H9 (cell line): ENCODE results near the gene CDK16. TPM values are rescaled to one million over a fixed set of nuclear protein-coding genes. Genes with fewer than 3 reads are reported as not detected.

Source experiments
- DNase-seq: peaks from one replicate; pipeline ENCODE4 v3.0.0-alpha.2; 2017
- H2AFZ ChIP-seq: one replicate; pipeline ENCODE4 v1.6.1; 2013; ENCODE audit warnings: mild to moderate bottlenecking, low read length, control low read depth, moderate library complexity
- H2AK5ac ChIP-seq: 2 replicates; pipeline ENCODE4 v1.6.1; 2013; ENCODE audit warnings: low read length, control low read depth, mixed read lengths; ENCODE audit not compliant: insufficient read length
- H2BK120ac ChIP-seq: one replicate; pipeline ENCODE4 v1.6.1; 2013; ENCODE audit warnings: low read depth, mild to moderate bottlenecking, low read length, control low read depth, inconsistent platforms; ENCODE audit not compliant: poor library complexity, severe bottlenecking
- H2BK12ac ChIP-seq: 2 replicates; pipeline ENCODE4 v1.6.1; 2013; ENCODE audit warnings: low read length, control low read depth, mixed read lengths, low read depth; ENCODE audit not compliant: insufficient read length
- H2BK15ac ChIP-seq: 2 replicates; pipeline ENCODE4 v1.6.1; 2013; ENCODE audit warnings: low read depth, low read length, control low read depth
- H2BK20ac ChIP-seq: one replicate; pipeline ENCODE4 v1.6.1; 2013; ENCODE audit warnings: low read depth, mild to moderate bottlenecking, low read length, control low read depth, inconsistent platforms; ENCODE audit not compliant: poor library complexity, severe bottlenecking
- H2BK5ac ChIP-seq: 2 replicates; pipeline ENCODE4 v1.6.1; 2013; ENCODE audit warnings: low read length, control low read depth, mixed read lengths; ENCODE audit not compliant: insufficient read length
- H3K14ac ChIP-seq: 2 replicates; pipeline ENCODE4 v1.6.1; 2013; ENCODE audit warnings: low read length, control low read depth; ENCODE audit not compliant: insufficient read depth
- H3K18ac ChIP-seq: 2 replicates; pipeline ENCODE4 v1.6.1; 2013; ENCODE audit warnings: low read depth, mild to moderate bottlenecking, mixed read lengths, low read length, control low read depth; ENCODE audit not compliant: insufficient read length
- H3K23ac ChIP-seq: 2 replicates; pipeline ENCODE4 v1.6.1; 2013; ENCODE audit warnings: low read length, control low read depth, mixed read lengths, low read depth; ENCODE audit not compliant: insufficient read length
- H3K23me2 ChIP-seq: 2 replicates; pipeline ENCODE4 v1.6.1; 2013; ENCODE audit warnings: low read depth, mild to moderate bottlenecking, mixed read lengths, low read length, control low read depth; ENCODE audit not compliant: insufficient read length, poor library complexity, severe bottlenecking
- H3K27ac ChIP-seq: 2 replicates; pipeline ENCODE4 v1.5.1; 2013; ENCODE audit warnings: low read length, control low read depth, mixed read lengths, low read depth; ENCODE audit not compliant: insufficient read length
- H3K27me3 ChIP-seq: 2 replicates; pipeline ENCODE4 v1.6.1; 2013; ENCODE audit warnings: low read length, control low read depth, inconsistent platforms; ENCODE audit not compliant: insufficient read depth
- H3K4ac ChIP-seq: 2 replicates; pipeline ENCODE4 v1.6.1; 2013; ENCODE audit warnings: low read depth, mild to moderate bottlenecking, control low read depth, inconsistent platforms, low read length, moderate library complexity
- H3K4me1 ChIP-seq: 2 replicates; pipeline ENCODE4 v1.6.1; 2013; ENCODE audit warnings: low read length, control low read depth, inconsistent platforms; ENCODE audit not compliant: insufficient read depth
- H3K4me2 ChIP-seq: 2 replicates; pipeline ENCODE4 v1.6.1; 2013; ENCODE audit warnings: low read length, control low read depth, mixed read lengths; ENCODE audit not compliant: insufficient read length, insufficient read depth
- H3K56ac ChIP-seq: 2 replicates; pipeline ENCODE4 v1.6.1; 2013; ENCODE audit warnings: low read depth, mild to moderate bottlenecking, mixed read lengths, low read length, control low read depth; ENCODE audit not compliant: insufficient read length
- H3K79me1 ChIP-seq: 2 replicates; pipeline ENCODE4 v1.6.1; 2013; ENCODE audit warnings: low read depth, mild to moderate bottlenecking, moderate library complexity, low read length, control low read depth, inconsistent platforms; ENCODE audit not compliant: insufficient read depth, poor library complexity, severe bottlenecking
- H3K79me2 ChIP-seq: 2 replicates; pipeline ENCODE4 v1.6.1; 2013; ENCODE audit warnings: low read length, control low read depth, inconsistent platforms; ENCODE audit not compliant: insufficient read depth
- H3K9ac ChIP-seq: 2 replicates; pipeline ENCODE4 v1.6.1; 2013; ENCODE audit warnings: low read length, control low read depth, mixed read lengths; ENCODE audit not compliant: insufficient read length; ENCODE audit errors: extremely low read depth
- H3K9me3 ChIP-seq: one replicate; pipeline ENCODE4 v1.6.1; 2013; ENCODE audit warnings: low read depth, low read length, inconsistent platforms; ENCODE audit not compliant: control insufficient read depth
- H3T11ph ChIP-seq: one replicate; pipeline ENCODE4 v1.6.1; 2013; ENCODE audit warnings: mild to moderate bottlenecking, low read length, control low read depth, inconsistent platforms
- H4K20me1 ChIP-seq: one replicate; pipeline ENCODE4 v1.6.1; 2013; ENCODE audit not compliant: control insufficient read depth, insufficient read length, insufficient read depth
- H4K5ac ChIP-seq: 2 replicates; pipeline ENCODE4 v1.6.1; 2013; ENCODE audit warnings: low read depth, mild to moderate bottlenecking, mixed read lengths, low read length, control low read depth; ENCODE audit not compliant: insufficient read length
- H4K8ac ChIP-seq: replicated peaks from 2 replicates; pipeline ENCODE4 v1.6.1; 2013; ENCODE audit warnings: low read length, control low read depth, mixed read lengths, low read depth; ENCODE audit not compliant: insufficient read length
- H4K91ac ChIP-seq: 2 replicates; pipeline ENCODE4 v1.6.1; 2013; ENCODE audit warnings: low read depth, mild to moderate bottlenecking, moderate library complexity, mixed read lengths, low read length, control low read depth; ENCODE audit not compliant: insufficient read length
- H3K27ac Mint-ChIP-seq, 3 experiments: 2 replicates in 2 of 3; 3 replicates in 1 of 3; pipeline ENCODE4 v1.8.0; 2020 to 2021; ENCODE audit warnings: mixed read lengths in 3 of 3, mild to moderate bottlenecking in 1 of 3, moderate library complexity in 1 of 3
- H3K27me3 Mint-ChIP-seq: 2 replicates; pipeline ENCODE4 v1.8.0; 2021; ENCODE audit warnings: low read depth, mild to moderate bottlenecking, moderate library complexity, mixed read lengths
- H3K36me3 Mint-ChIP-seq, 3 experiments: 2 replicates in 2 of 3; 3 replicates in 1 of 3; pipeline ENCODE4 v1.8.0; 2020 to 2021; ENCODE audit warnings: low read depth in 3 of 3, mixed read lengths in 3 of 3; ENCODE audit not compliant: insufficient read depth in 1 of 3
- H3K4me1 Mint-ChIP-seq, 2 experiments: 2 replicates each; pipeline ENCODE4 v1.8.0; 2020; ENCODE audit warnings: mixed read lengths in 2 of 2
- H3K4me3 Mint-ChIP-seq, 2 experiments: 2 replicates in 1 of 2; 3 replicates in 1 of 2; pipeline ENCODE4 v1.8.0; 2020 to 2021; ENCODE audit warnings: mild to moderate bottlenecking in 2 of 2, mixed read lengths in 2 of 2, moderate library complexity in 1 of 2
- H3K9me3 Mint-ChIP-seq, 2 experiments: 2 replicates in 1 of 2; 3 replicates in 1 of 2; pipeline ENCODE4 v1.8.0; 2020; ENCODE audit warnings: mild to moderate bottlenecking in 2 of 2, mixed read lengths in 2 of 2, moderate library complexity in 1 of 2
- WGBS: extraction: QIAGEN DNeasy Blood & Tissue Kit; methylation state at CpG from one replicate; pipeline ENCODE4 v1.1.7; 2013; ENCODE audit warnings: missing lambda C conversion rate, low lambda C conversion rate, mixed read lengths; ENCODE audit not compliant: insufficient read length; ENCODE audit errors: extremely low coverage; 5-methylcytosine and 5-hydroxymethylcytosine counted together
- total RNA-seq: library from RNA; stranded (reverse); gene quantifications from 2 replicates; pipeline ENCODE4 v1.2.1, GENCODE V29; 2021
- TF ChIP-seq, protein P1 (sequence below): fragments of 200-600 bp; sonication (generic); conservative IDR thresholded peaks from 3 replicates; pipeline ENCODE4 v1.8.0; 2021; ENCODE audit warnings: antibody characterized with exemption, mild to moderate bottlenecking

CDK16 gene
- total RNA-seq, 1 experiment from 2014 or later = 226 TPM

DNA sequence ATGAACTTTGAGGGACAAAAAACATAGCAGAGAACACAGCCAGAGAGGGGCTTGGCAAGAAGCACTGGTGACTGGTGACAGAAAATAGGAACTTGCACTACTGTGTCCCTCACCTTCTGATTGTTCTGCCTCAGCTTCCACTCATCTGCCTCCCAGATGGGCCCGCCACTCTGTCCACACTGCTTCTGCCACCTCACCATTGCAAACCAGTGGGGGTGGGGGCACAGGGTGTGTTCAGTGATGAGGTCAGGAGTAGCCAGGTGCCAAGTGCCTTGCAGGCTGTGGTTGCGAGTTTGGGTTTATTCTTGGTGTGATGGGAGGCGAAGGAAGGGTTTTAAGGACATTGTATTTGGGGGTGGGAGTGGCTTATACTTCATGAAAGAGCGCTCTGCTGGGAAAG, 34.0 kb upstream of the CDK16 start:
- H3T11ph ChIP-seq = no peak overlapping the region
- no peak overlapping the region for H3K14ac ChIP-seq
- no peak overlapping the region for H3K4me3 Mint-ChIP-seq
- H2BK15ac ChIP-seq = no peak overlapping the region
- no peak overlapping the region for H2AK5ac ChIP-seq
- H4K20me1 ChIP-seq = no peaks in the 10 kb centered on the region
- H3K4me1 Mint-ChIP-seq = peaks cover 0 to 5% of the 10 kb centered on the region in 2 experiments; a peak in 1 of 4 replicates
- H3K4me1 ChIP-seq = no peaks in the 10 kb centered on the region
- H3K27ac ChIP-seq = no peak overlapping the region
- H3K27ac Mint-ChIP-seq = peak overlapping the region in 2 of 3 experiments; percentile 65 to 67; a peak in 2 of 7 replicates
- TF ChIP-seq, protein P1, sequence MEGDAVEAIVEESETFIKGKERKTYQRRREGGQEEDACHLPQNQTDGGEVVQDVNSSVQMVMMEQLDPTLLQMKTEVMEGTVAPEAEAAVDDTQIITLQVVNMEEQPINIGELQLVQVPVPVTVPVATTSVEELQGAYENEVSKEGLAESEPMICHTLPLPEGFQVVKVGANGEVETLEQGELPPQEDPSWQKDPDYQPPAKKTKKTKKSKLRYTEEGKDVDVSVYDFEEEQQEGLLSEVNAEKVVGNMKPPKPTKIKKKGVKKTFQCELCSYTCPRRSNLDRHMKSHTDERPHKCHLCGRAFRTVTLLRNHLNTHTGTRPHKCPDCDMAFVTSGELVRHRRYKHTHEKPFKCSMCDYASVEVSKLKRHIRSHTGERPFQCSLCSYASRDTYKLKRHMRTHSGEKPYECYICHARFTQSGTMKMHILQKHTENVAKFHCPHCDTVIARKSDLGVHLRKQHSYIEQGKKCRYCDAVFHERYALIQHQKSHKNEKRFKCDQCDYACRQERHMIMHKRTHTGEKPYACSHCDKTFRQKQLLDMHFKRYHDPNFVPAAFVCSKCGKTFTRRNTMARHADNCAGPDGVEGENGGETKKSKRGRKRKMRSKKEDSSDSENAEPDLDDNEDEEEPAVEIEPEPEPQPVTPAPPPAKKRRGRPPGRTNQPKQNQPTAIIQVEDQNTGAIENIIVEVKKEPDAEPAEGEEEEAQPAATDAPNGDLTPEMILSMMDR = no peak
- no peak overlapping the region for H3K4ac ChIP-seq
- no peak overlapping the region for H4K8ac ChIP-seq
- no peaks in the 10 kb centered on the region for H3K27me3 ChIP-seq
- no peak overlapping the region for H2BK5ac ChIP-seq
- WGBS = no CpG with 5 or more reads among the region's 4 CpGs
- H3K56ac ChIP-seq = no peak overlapping the region
- no peak overlapping the region for H4K91ac ChIP-seq
- no peak overlapping the region for H3K23ac ChIP-seq
- peaks cover 55 to 79% of the 10 kb centered on the region in 2 experiments for H3K9me3 Mint-ChIP-seq
- H3K18ac ChIP-seq = no peak overlapping the region
- H2BK12ac ChIP-seq = no peak overlapping the region
- H2BK20ac ChIP-seq = no peak overlapping the region
- no peaks in the 10 kb centered on the region for H3K9me3 ChIP-seq
- no peak overlapping the region for H3K9ac ChIP-seq
- H4K5ac ChIP-seq = no peak overlapping the region
- no peaks in the 10 kb centered on the region for H3K23me2 ChIP-seq
- peaks cover 1% of the 10 kb centered on the region; the same call in 1 of the 2 replicates for H3K27me3 Mint-ChIP-seq
- H2AFZ ChIP-seq = no peak overlapping the region
- no peak for DNase-seq
- H3K79me2 ChIP-seq = no peaks in the 10 kb centered on the region
- H3K4me2 ChIP-seq = no peak overlapping the region
- no peaks in the 10 kb centered on the region for H3K79me1 ChIP-seq
- no peak overlapping the region for H2BK120ac ChIP-seq
- H3K36me3 Mint-ChIP-seq = peaks cover 32 to 62% (median 56%) of the 10 kb centered on the region in 3 experiments
